NCI-H1105 (cell line): Measurements from ENCODE around the gene ANKS3.
"Not testable (repeated sequence)": the region's sequence is repeated elsewhere in the genome, so short reads cannot be mapped to it uniquely, and the experiment has no call there.

Experiments
- DNase-seq: peaks from one replicate; lab custom pipeline; 2025; lab: John Stamatoyannopoulos, UW

The ANKS3 gene

DNA sequence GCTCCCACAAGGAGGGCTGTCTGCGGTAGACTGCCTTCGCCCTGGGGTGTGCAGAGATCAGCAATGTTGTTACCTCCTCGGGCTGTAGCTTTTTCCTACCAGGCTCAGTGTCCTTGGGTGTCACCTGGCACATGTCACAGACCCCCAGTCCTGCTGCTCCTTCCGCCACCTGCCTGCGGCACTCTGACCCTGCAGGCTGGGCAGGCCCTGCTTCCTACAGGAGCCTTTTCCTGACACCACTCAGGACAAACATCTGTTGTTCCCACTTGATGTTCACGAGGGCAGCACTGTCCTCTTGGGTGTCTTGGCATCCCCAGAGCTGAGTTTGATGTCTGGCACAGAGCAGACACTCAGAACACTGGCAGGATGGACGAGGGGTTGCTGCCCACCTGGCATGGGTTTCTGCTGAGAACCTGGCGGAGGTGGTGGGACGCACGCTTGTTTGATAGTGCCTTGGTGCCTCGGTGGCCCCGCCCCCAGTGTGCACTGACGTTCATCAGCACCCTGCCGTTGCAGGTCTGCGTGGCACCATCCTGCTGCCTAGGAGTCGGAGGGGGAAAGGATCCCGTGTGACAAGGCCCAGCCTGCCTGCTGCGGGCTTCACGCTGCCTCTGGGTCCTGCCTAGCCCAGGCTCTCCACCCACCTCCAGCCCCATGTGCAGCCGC, 67.4 kb downstream of the ANKS3 start:
- no peak for DNase-seq

DNA sequence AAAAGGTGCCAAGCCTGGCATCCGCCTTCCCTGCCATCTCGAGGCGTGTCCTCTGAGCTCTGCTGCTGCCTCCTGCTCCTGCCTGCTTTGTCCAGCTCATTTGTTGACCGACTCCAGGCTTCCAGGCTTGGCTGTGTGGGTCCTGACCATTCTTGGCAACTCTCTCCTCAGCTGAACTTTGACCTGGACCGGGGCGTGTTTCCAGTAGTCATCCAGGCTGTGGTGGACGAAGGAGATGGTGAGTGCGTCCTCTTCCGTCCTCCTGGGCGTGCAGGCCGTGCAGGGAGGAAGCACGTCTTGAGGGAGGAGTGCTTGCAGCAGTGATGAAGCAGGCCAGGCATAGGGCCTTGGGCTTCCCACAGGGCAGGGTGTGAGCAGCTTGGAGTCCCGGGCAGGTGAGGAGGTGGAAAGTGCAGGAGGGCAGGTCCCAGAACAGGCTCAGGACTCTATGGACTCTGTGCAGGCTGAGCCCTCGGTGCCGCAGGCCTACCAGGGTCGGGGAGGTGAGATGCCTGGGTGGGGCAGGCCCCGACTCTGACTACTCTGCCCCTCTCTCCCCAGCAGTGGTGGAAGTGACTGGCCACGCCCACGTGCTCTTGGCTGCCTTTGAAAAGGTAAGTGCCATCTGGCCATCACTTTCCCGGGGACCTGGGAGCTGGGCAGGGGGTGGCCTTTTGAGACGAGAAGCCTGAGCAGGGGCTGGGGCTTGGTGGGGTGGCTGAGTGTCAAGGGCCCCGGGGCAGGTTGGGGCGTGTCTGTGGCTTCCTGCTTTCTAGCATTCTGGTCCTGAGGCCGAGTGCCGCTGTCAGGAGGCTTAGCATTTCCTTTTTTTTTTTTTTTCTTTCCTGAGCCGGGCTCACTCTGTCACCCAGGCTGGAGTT, 69.3 kb downstream of the ANKS3 start:
- no peak for DNase-seq

DNA sequence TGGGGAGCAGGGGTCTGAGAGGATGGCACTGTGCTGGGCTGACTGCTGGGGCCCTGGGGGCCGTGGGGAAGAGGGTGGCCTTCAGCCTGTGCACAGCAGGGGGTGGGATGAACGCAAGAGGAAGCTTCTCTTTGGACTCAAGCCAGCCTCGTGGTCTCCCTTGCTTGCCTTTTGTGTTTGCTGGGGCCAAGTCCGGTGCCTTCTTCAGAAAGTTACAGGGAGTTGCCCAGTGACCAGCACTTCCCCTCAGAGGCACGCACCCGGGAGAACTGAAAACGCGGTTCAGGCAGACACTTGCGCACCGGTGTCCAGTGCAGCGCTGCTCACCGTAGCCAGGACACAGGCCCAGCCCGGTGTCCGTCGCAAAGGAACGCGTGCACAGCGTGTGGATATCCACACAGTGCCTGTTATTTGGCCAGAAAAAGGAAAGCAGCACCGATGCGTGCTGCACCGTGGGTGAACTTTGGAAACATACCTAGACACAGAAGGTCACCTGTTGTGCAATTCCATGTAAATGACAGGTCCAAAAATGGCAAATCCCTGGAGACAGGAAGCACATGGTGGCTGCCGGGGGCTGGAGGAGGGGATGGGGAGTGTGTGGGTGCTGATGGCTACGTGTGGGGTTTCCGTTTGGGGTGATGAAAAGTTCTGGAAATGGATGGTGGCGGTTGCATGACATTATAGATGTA, 70.2 kb downstream of the ANKS3 start:
- no peak for DNase-seq

DNA sequence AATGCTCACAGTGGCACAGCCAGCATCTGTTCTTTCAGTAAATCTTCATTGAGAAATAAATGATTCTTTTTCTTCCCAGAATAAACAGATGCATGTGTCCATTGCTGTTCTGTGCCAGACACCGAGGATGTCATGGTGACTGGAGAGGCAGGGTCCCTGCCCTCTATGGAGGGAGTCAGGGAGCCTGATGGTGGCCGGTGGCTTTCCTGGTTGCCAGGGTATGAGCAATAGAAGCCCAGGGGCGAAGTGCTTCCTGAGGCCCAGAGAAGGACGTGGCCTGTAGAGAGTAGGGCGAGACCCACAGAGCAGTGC, 70.7 kb downstream of the ANKS3 start:
- DNase-seq = no peak

DNA sequence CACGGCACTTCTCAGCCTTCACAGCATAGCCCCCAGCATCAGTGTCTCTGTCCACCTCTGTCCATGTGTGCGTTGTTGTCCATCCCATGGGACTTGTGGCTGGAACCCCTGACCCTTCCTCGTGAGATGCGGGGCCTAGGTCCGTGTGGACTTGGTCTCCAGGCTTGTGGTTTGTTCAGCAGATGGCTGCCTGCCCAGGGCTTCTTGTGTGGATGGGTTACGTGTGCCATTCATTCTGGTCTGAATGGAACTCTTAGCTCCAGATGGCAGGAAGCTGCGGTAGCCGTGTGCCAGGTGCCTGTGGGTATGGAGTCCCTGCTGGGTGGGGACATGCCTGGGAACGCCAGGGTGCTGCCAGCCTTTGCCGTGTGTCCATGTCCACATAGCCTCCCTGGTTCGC, 72.4 kb downstream of the ANKS3 start:
- no peak for DNase-seq

DNA sequence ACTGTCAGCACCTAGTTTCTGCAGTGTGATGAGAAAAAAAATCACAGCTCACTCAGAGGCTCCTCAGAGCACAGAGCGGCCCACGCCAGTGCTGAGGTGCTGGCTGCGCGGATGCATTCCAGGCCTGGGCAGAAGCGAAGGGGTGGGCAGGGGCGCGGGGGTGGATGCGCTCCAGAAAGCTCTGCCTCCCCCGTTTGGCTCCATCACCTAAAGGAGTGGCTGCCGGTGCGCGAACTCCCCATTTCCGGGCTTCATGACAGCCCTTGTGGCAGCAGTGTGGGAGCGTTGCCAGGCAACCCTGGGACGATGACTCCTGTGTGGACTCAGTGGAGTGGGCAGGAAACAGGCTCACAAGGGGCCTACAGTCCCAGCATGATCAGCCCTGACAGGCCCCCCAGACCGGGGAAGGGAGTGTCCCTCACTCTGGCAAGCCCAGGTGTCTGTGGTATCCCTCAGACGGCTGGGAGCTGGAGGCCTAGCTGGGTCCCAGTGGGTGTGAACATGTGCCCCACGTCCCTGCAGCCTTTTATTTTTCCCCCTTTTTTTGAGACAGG, 73.5 kb downstream of the ANKS3 start:
- no peak for DNase-seq

DNA sequence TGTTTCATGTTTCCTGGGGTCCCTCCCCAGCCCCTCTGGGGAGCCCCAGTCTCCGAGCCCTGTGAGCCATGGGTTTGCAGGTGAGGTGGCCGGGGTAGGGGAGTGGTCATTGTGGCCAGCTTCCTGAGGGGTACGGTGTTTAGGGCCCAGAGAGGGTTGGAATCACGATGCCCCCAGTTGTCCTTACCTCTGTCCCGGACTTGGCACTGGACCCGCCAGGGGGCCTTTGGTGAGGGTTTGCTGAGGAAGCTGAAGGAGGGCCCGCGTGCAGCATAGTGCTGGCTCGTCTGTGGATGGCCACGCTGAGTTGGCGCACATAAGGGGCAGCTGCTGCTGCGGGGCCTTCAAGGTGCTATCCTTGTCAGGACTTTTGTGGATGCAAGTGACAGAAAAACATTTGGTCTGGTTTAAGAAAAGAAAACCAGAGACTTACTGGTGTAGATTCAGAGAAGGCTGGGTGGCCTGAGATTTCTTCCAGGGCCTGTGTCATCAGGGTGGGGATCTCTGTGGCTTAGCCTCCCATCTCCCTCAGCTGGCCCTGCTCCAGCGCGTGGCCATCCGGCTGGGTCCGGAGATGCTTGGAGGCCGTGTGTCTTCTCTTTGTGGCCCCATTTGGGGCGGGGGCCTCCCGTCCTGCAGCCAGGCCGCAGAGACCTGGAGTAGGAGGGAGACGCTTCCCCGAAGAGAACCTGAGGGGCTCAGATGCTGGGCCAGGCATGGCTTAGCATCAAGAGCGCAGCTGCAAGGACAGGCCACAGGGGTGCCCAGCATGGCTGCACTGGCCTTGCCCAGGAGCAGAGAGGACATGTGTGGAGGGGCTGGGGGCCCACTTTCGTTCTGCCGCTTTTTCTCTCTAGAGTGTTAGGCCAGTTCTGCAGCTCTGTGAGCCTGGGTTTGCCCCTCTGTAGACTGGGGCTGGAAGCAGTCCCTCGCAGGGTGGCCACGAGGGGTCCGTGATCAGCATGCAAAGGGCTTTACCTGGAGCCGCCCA, 74.4 kb downstream of the ANKS3 start:
- DNase-seq = no peak

DNA sequence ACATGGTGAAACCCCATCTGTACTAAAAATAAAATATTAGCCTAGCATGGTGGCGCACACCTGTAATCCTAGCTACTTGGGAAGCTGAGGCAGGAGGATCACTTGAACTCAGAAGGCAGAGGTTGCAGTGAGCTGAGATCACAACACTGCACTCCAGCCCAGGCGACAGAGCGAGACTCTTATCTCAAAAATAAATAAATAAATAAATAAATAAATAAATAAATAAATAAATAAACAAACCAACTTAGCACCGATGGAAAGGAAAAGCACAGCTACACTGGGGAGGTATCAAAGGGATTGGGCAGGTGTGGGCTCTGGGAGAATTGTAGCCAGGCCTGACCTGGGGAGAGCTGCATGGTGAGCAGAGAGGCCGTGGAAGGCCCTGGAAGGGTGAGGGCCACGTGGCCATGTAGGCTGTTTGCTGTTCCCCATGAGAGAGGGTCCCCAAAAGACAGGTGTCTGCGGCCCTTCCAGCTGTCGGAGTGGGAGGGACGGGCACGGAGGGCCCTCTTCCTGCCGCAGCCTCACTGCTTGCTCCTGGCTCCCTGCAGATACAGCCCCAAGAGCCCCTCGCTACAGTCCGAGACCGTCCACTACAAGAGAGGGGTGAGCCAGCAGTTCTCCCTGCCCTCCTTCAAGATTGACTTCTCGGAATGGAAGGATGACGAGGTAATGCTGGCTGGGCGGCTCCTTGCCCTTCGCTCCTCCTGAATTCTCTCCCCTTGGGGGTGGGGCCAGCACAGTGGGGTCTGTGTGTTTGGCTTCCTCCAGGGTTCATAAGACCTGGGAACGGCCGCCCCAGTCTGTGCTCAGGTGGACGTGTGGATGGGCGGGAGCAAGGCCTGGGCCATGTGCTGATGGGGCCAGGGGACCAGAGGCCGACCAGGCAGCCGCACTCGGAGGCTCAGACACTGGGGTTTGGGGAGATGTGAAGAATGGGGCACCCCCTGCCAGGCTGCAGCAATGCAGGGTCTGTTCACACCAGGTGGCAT, 77.1 kb downstream of the ANKS3 start:
- no peak for DNase-seq

DNA sequence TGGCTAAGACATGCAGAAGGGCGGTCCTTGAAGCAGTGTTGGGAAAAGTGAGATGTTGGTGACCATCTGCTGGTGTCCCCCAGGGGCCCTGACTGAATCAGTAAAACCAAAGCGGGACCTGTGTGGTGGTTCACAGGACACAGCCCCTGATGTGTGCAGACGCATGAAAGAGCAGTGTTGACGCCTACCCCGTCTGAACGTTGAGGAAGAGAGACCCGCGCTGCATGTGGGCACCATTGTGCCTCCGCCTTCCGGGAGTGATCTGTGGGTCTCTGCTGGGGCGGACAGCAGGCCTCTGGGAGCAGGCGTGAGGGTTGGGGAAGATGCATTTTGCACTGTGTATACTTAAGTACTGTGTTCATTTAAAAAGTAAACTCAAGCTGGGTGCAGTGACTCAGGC, 77.8 kb downstream of the ANKS3 start:
- DNase-seq = no peak

DNA sequence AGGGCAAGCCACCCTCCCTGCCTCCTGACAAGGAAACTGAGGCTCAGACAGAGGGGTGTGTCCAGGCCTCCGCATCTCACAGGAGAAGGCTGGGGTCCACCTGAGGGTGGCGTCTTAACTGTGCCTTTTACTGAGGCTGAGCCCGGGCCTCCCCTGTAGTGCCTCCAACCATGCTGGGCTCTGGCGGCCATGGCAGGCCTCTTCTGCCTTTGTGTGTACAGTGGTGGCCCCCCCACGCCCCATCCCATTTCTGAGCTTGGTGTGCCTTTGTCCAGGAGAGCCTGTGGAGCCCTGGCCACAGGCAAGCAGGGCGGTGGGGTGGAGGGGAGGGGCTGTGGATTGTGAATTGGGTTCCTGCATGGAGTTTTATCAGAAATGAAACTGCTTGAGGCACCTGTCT, 78.3 kb downstream of the ANKS3 start:
- no peak for DNase-seq

DNA sequence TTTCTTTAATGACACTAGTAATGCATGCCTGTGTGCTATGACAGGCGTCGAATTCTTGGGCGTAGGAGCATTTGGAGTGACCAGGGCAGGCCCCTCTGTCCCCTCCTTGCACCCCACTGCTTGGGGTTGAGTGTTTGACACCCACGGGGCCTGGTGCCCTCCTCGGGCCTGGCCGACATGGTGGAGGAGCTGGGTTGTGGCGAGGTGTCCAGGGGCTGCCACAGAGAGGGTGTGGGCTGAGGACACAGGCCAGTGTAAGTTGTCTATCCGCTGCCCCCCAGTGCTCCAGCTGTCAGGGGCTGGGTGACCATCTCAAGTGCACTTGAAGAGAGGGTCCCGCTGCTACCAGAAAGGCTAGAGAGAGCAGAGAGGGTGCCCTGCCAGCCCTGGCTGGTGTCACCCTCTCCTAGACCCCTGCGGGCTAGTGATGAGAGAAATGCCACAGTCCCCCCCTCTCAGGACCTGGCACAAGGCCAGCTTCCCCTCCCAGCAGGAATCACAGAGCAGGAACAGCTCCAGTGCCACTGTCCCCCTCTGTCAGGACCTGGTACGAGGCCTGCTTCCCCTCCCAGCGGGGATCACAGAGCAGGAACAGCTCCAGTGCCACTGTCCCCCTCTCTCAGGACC, 79.0 kb downstream of the ANKS3 start:
- no peak for DNase-seq

DNA sequence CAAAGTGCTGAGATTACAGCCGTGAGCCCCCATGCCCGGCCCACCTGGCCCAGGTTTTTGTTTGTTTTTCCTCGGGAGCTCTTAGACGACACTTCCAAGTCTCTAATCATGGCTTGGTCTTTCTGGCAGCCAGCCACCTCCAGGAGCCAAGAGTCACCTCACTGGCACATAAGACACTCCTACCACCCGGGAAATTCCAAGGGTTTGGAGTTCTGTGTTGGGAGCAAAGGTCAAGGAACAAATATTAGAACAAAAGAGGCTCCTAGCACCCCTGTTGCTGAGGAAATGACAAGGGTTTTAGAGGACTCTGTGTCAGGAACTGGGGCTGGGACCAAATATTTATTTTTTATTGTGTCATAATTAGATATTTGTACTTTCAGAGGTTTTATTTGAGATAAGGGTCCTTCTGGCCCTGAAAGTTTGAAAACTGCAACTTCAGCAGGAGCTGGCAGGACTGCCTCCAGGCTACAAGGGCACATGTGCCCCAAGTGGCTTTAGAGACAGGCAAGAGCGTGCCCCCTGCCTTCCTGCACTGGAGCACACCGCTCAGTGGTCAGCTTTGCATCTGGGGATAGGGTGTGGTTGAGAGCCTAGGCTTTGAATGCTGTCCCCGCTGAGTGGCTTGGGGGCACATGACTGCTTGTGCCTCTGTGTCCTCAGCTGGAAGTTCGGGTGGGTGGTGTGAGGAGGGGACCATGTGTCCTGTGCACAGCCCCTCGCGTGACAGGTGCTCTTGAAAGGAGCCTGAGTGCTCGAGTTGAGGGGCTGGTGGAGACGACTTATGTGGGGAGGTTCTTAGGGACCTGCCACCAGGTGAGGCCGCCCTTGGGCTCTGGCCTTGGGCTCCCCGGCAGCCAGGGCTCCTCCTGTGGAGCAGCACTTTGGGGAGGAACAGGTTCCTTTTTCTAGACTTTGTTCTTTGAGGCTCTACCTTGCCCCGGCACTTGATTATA, 79.8 kb downstream of the ANKS3 start:
- no peak for DNase-seq

DNA sequence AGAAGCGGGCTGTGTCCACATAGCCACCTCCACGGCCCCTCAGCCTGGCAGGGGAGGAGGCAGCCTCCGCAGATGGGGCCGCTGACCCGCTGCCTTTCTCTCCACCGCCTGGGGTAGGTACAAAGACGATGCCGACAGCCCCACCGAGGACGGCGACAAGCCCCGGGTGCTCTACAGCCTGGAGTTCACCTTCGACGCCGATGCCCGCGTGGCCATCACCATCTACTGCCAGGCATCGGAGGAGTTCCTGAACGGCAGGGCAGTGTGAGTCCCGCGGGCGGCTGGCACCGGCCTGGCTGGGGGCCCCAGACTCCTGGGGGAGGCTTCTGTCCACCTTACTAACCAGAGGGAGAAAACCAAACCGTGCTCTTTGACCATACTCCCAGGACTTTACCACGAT, 81.5 kb downstream of the ANKS3 start:
- DNase-seq = no peak

DNA sequence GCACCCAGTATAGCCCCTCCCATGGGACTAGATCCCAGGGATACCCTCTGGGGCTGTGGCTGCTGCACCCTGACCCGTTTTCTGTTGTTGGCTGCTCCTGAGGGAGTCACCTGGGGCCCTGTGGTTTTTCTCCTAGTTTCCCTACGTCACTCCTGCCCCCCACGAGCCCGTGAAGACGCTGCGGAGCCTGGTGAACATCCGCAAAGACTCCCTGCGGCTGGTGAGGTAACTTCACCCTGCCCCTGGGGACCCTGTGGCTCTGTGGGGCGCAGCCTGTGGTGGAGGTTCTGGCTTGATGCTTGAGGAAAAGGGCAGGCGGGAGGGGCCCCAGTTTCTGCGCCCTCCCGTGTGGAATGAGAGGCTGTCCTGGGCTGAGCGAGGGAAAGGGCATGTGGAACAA, 82.2 kb downstream of the ANKS3 start:
- no peak for DNase-seq

DNA sequence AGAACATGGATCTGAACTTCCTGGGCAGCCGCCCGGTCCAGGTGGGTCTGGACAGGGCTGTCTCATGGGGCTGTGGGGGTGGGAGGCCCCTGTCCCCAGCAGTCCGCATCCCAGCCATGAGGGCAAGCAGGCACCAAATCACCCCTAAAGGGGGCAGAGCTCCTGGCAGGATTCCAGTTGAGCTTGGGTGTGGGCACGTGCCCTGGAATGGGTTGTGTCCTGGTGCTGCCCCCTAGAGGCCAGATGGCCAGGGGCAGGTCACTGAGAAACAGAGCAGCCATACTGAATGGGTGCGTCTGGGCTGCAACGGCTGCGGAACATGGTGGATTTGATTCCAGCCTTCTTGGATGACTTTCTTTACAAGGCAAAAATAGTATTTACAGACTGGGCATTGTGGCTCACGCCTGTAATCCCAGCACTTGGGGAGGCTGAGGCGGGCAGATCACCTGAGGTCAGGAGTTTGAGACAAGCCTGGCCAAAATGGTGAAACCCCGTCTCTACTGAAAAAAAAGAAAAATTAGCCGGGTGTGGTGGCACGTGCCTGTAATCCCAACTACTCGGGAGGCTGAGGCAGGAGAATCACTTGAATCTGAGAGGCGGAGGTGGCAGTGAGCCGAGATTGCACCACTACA, 83.5 kb downstream of the ANKS3 start:
- not testable (repeated sequence) for DNase-seq

DNA sequence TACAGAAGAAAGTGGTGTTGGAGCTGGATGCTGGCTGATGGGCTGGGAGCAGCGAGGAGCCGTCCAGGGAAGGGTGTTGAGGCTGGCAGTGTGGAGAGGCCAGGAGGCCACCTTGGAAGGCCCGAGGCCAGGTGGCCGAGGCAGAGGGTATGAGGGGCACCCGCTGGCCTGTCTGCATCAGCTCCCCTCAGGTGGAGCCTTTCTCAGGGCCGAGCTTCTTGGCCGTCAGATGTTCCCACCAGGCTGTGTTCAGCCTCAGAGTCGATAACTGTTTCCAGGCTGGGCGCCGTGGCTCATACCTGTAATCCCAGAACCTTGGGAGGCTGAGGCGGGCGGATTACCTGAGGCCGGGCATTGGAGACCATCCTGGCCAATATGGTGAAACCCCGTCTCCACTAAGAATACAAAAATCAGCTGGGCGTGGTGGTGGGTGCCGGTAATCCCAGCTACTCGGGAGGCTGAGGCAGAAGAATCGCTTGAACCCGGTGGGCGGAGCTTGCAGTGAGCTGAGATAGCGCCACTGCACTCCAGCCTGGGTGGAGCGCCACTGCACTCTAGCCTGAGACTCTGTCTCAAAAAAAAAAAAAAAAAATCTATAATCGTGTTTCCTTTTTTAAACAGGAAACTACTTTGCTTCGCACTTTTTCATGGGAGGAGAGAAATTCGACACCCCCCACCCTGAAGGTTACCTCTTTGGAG, 84.2 kb downstream of the ANKS3 start:
- no peak for DNase-seq

DNA sequence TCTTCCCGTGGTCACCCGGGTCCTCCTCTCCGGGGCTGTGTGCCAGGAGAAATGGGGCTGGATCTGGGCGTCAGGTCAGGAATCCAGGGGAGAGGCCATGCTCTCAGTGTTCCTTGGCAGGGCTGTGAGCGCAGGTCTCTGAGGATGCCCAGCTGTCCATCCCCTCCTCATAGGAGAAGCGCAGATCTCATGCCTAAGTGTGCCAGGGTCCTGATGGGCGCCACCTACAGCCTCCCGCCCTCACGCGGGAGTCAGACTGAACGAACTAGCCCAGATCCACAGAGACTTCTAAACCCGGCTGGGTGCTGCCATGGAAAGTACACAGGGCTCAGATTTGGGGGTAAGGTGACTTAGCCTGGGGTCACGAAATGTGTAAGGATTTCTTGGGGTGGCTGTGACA, 85.2 kb downstream of the ANKS3 start:
- DNase-seq = no peak

DNA sequence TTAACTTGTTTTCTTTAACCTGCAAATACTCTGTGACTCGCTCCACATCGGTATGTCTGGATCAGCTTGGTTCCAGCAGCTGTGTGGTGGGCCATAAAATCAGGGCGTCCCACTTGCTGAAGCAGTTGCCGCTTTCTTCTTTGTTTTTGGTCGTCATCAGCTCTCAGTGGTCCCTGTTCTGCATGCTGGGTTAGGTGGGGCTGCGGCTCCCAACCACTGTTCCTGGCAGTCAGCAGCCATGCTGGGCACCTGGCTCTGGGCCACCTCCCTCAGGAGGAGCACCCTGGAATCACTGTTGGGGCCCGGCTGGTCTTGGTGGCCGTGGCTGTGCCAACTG, 86.5 kb downstream of the ANKS3 start:
- DNase-seq = no peak
